Stimulated activated naive B cell treated with anti-CD40 and anti-IgM and Interleukin-4, amounts not matched to agents 10 μg/mL and 1 μg/mL and 100 μg/mL, for 72 hours (primary cell): ENCODE measurements around the gene FBXO3.

ENCODE experiments used
- ATAC-seq, 2 donors: fragments of 150-1000 bp; cut with Tn5 transposase; replicated peaks; 2 replicates each; pipeline ENCODE4 v1.10.0; 2021; ENCODE audit warnings: moderate library complexity in 1 of 2
- DNase-seq: peaks from one replicate; pipeline ENCODE4 v3.0.0; 2021
- H3K27ac Mint-ChIP-seq: one replicate; pipeline ENCODE4 v1.8.0; 2022; ENCODE audit warnings: mild to moderate bottlenecking, mixed read lengths
- H3K27me3 Mint-ChIP-seq, 2 donors: one replicate each; pipeline ENCODE4 v1.8.0; 2022; ENCODE audit warnings: mixed read lengths in 2 of 2
- H3K36me3 Mint-ChIP-seq, 2 donors: one replicate each; pipeline ENCODE4 v1.8.0; 2022; ENCODE audit warnings: mixed read lengths in 2 of 2, mild to moderate bottlenecking in 1 of 2
- H3K4me1 Mint-ChIP-seq, 2 donors: one replicate each; pipeline ENCODE4 v1.8.0; 2022; ENCODE audit warnings: mixed read lengths in 2 of 2, mild to moderate bottlenecking in 1 of 2
- H3K4me3 Mint-ChIP-seq, 2 donors: one replicate each; pipeline ENCODE4 v1.8.0; 2022; ENCODE audit warnings: mild to moderate bottlenecking in 2 of 2, mixed read lengths in 2 of 2, moderate library complexity in 1 of 2
- H3K9me3 Mint-ChIP-seq, 2 donors: one replicate each; pipeline ENCODE4 v1.8.0; 2022; ENCODE audit warnings: mixed read lengths in 2 of 2, mild to moderate bottlenecking in 1 of 2

Gene FBXO3

DNA sequence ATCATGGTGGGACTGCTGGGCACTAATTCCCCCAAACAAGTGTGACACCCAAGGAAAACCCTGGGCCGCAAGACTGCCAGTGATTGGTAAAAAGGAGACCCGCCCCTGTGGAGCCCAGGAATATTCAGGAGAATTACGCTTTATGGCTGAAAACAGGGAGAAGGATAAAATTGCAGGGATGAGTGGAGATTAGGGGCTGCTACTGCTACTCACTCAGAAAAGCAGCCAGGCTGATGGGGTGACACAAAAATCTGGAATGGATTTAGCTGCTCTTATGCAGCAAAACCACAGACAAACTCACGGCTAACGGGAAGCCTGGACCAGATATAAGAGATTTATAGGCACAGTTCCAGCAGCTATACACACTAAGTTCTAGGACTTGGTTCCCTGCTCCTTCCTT, 4.4 kb upstream of the FBXO3 start:
- H3K27me3 Mint-ChIP-seq, result peaks cover 43 to 47% of the 10 kb centered on the region in 2 donors
- H3K4me1 Mint-ChIP-seq, result peaks cover 7 to 19% of the 10 kb centered on the region in 2 donors
- no peaks in the 10 kb centered on the region for H3K9me3 Mint-ChIP-seq
- peaks cover 0 to 3% of the 10 kb centered on the region in 2 donors for H3K36me3 Mint-ChIP-seq
- no peak overlapping the region for H3K4me3 Mint-ChIP-seq
- no peak overlapping the region for H3K27ac Mint-ChIP-seq
- ATAC-seq (no peak), DNase-seq (no peak)

DNA sequence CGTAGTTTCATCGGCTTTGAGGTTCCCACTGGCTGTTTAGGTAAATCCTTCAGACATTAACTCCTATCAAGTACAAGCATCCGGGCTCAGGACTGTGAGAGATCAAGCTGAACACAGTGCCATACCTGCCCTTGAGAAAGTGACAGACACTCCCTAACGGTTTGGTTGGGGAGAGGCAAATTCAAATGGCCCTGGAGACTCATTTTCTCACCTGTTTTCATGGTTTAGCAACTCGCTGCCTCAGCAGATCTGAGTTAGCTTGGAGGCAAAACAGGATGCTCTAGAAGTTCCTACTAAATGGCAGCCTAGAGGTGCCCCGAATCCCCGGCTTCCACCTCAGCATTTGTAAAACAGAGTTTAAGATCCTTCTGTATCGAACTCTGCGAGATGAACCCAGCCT, 3.6 kb upstream of the FBXO3 start:
- ATAC-seq, result no peak
- Mint-ChIP-seq H3K36me3 (peaks cover 0 to 3% of the 10 kb centered on the region in 2 donors), H3K4me3 (no peak overlapping the region), H3K4me1 (peaks cover 7 to 27% of the 10 kb centered on the region in 2 donors), H3K27ac (no peak overlapping the region), H3K9me3 (no peaks in the 10 kb centered on the region), H3K27me3 (peaks cover 38 to 46% of the 10 kb centered on the region in 2 donors)
- DNase-seq, result no peak

DNA sequence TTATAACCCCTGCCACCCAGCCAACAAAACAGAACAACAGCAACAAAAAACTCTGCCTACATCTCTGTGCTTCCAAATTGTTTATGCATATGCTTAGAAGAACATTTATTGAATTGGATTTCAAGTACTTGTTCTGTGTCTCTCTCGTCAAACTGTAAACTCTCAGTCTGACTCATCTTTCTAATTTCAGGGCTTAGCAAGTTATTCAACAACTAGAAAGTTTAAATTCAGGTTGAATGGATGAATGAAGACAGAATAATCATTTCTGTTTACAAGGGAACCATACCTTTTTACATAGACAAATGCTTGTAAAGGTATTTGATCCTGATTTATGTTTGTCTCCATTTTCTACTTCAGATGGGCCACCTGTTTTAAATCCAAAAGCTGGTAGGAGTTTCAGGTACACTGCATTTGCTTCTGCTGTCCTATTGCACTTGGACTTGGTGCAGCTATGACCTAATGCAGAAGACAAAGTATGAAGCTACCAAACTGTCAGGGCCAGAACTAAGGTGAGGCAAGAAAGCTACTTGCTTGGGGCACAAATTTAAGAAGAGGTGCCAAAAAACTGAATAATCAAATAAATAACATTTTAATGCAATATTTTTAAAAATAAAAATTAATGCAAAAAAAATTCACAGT, 1.6 kb upstream of the FBXO3 start:
- H3K27me3 Mint-ChIP-seq, result peaks cover 33 to 43% of the 10 kb centered on the region in 2 donors
- no peak for ATAC-seq
- no peak for DNase-seq
- no peaks in the 10 kb centered on the region for H3K9me3 Mint-ChIP-seq
- H3K4me1 Mint-ChIP-seq, result peaks cover 16 to 36% of the 10 kb centered on the region in 2 donors
- no peak overlapping the region for H3K27ac Mint-ChIP-seq
- peak overlapping the region; percentile 53 to 98 for H3K4me3 Mint-ChIP-seq
- peaks cover 0 to 3% of the 10 kb centered on the region in 2 donors for H3K36me3 Mint-ChIP-seq

- no peaks in the 10 kb centered on the region for H3K9me3 Mint-ChIP-seq
- no peak for DNase-seq
- peaks cover 33 to 41% of the 10 kb centered on the region in 2 donors for H3K27me3 Mint-ChIP-seq
- H3K4me1 Mint-ChIP-seq, result peaks cover 16 to 36% of the 10 kb centered on the region in 2 donors
- H3K36me3 Mint-ChIP-seq, result peaks cover under 1 to 3% of the 10 kb centered on the region in 2 donors
- H3K4me3 Mint-ChIP-seq, result peak overlapping the region; percentile 97 to 98
- ATAC-seq, result no peak
- H3K27ac Mint-ChIP-seq, result no peak overlapping the region
These were observed 1.1 kb upstream of the FBXO3 start for GRCh38 chr11:33775467-33775807.

- Mint-ChIP-seq H3K4me1 (peaks cover 20 to 36% of the 10 kb centered on the region in 2 donors), H3K9me3 (no peaks in the 10 kb centered on the region), H3K27me3 (peaks cover 27 to 36% of the 10 kb centered on the region in 2 donors), H3K36me3 (peaks cover 5 to 7% of the 10 kb centered on the region in 2 donors), H3K4me3 (peak overlapping the region; percentile 97 to 98), H3K27ac (peak overlapping the region; percentile 1)
- ATAC-seq, result peak; percentile 3 to 5
- no peak for DNase-seq
These were observed 581 bp upstream of the FBXO3 start for GRCh38 chr11:33774736-33775466.

DNA sequence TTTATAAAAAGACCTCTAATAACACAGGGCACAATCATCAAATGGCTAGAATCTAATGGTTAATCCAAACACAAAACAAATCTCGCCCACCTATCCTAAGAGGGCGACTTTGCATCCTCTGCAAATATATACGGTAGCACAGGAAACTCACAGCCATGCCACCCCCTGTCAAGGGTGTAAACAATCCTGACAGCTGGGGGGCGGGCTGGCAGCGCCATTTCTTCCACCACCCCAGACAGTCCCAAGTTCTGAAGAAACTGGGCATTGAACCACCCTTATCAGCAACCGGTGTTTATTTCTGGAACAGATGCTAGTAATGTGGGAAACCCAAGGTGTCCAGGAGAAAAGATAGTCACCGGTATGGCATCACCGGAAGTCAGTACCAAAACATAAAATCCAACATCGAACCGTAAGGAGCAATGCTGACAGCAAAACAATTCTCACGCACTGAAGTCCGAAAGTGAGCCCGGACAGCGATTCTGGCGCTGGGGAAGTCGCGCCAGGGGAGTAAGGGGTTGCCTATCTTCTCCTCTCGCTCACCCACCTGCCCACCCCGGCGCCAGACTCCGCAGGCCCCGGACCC, 825 bp downstream of the FBXO3 start:
- Mint-ChIP-seq H3K27me3 (peaks cover 18 to 22% of the 10 kb centered on the region in 2 donors), H3K27ac (peak overlapping the region; percentile 96), H3K9me3 (no peaks in the 10 kb centered on the region), H3K4me3 (peak overlapping the region; percentile 97 to 98), H3K4me1 (peaks cover 20 to 36% of the 10 kb centered on the region in 2 donors), H3K36me3 (peaks cover 10% of the 10 kb centered on the region in 2 donors)
- DNase-seq (no peak), ATAC-seq (peak; percentile 49 to 52)

DNA sequence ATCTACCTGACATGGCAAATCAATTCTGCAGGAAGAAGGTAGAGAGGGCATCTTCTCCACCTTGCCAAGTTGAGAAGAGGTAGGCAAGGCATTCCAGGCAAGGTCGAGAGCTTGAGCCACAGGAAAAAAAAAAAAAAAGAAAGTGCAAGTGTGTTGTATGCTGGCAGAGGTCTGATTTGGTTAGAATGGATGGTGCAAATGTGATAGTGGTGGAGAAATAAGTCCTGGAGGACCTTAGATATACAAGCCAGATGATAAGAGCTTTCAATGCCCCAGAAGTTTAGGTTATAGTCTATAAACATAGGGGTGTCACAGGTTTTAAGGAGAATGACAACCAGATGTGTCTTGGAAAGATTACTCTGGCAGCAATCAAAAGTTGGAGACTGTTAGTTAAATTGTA, 1.4 kb downstream of the FBXO3 start:
- peaks cover 13 to 15% of the 10 kb centered on the region in 2 donors for H3K27me3 Mint-ChIP-seq
- peaks cover 10 to 11% of the 10 kb centered on the region in 2 donors for H3K36me3 Mint-ChIP-seq
- no peak overlapping the region for H3K27ac Mint-ChIP-seq
- DNase-seq (no peak), ATAC-seq (no peak)
- H3K9me3 Mint-ChIP-seq, result no peaks in the 10 kb centered on the region
- peaks cover 20 to 36% of the 10 kb centered on the region in 2 donors for H3K4me1 Mint-ChIP-seq
- H3K4me3 Mint-ChIP-seq, result peak overlapping the region; percentile 61

DNA sequence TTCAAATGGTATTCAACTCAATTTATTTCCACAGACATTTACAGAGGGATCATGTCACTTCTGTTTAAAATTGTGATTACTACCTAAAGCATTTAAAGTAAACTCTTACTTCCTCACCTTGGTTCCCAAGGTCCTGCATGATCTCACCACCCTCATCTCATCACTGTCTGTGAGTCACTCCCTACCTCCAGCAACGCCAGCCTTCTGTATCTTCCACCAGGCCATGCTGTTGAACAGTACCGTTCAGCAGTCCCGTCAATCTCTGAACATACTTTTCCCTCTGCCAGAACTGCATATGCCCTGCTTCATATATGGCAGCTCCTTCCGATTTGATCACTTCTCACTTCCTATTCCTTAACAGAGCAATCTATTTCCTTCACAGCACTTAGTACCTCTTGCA, 2.0 kb downstream of the FBXO3 start:
- Mint-ChIP-seq H3K4me1 (peaks cover 20 to 36% of the 10 kb centered on the region in 2 donors), H3K27me3 (peaks cover 13 to 15% of the 10 kb centered on the region in 2 donors), H3K4me3 (no peak overlapping the region), H3K9me3 (no peaks in the 10 kb centered on the region), H3K27ac (no peak overlapping the region), H3K36me3 (peaks cover 13% of the 10 kb centered on the region in 2 donors)
- ATAC-seq (no peak), DNase-seq (no peak)

GRCh38 chr11:33770236-33770635, 4.1 kb downstream of the FBXO3 start:
- H3K27ac Mint-ChIP-seq, result no peak overlapping the region
- no peak overlapping the region for H3K4me3 Mint-ChIP-seq
- H3K27me3 Mint-ChIP-seq, result peaks cover 1 to 2% of the 10 kb centered on the region in 2 donors
- no peaks in the 10 kb centered on the region for H3K9me3 Mint-ChIP-seq
- ATAC-seq, result no peak
- H3K36me3 Mint-ChIP-seq, result peaks cover 24 to 25% of the 10 kb centered on the region in 2 donors
- H3K4me1 Mint-ChIP-seq, result peaks cover 17 to 28% of the 10 kb centered on the region in 2 donors
- DNase-seq, result no peak

DNA sequence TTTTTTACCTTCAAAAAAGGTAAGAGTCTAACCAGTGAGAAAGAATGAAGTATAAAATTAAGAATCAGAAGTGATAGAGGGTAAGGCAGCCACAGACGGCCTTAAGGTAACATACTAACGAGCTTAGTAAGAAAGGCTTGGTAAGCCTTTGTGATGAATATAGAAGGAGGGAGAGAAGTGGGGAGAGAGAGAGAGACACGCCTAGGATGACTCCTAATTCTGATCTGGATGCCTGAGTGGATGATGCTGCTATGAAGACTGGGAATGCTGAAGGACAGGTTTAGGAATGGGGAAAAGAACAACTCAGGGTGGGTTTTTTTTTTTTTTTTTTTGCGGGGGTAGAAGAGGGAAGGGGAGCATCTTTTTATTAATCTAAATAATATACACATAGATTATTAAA, 4.8 kb downstream of the FBXO3 start:
- no peak for DNase-seq
- no peak overlapping the region for H3K4me3 Mint-ChIP-seq
- H3K36me3 Mint-ChIP-seq, result peaks cover 29 to 31% of the 10 kb centered on the region in 2 donors
- no peak for ATAC-seq
- peaks cover 14 to 21% of the 10 kb centered on the region in 2 donors for H3K4me1 Mint-ChIP-seq
- H3K9me3 Mint-ChIP-seq, result no peaks in the 10 kb centered on the region
- no peaks in the 10 kb centered on the region for H3K27me3 Mint-ChIP-seq
- H3K27ac Mint-ChIP-seq, result no peak overlapping the region

- DNase-seq (no peak), ATAC-seq (no peak)
- Mint-ChIP-seq H3K27ac (no peak overlapping the region), H3K4me3 (no peak overlapping the region), H3K36me3 (peaks cover 38 to 48% of the 10 kb centered on the region in 2 donors), H3K27me3 (no peaks in the 10 kb centered on the region), H3K9me3 (no peaks in the 10 kb centered on the region), H3K4me1 (peaks cover 6 to 10% of the 10 kb centered on the region in 2 donors)
These were observed 6.7 kb downstream of the FBXO3 start for GRCh38 chr11:33767624-33768023.

DNA sequence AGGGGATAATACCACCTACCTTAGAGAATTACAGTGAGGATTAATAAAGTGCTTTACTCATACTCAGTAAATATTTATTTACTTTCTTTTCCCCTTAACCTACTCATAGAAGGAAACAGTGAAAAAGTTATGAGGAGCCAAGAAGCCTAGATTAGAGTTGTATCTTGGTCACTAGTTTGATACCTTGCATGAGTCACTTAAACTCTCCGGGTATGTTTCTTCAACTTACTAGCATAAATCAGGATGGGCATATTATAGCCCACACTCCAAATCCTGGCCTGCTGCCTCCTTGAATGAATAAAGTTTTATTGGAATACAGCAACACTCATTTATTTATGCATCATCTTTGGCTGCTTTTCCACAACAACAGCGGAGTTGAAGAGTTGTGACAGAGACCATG, 8.2 kb downstream of the FBXO3 start:
- H3K4me3 Mint-ChIP-seq, result no peak overlapping the region
- DNase-seq, result no peak
- no peak for ATAC-seq
- peaks cover 6 to 7% of the 10 kb centered on the region in 2 donors for H3K4me1 Mint-ChIP-seq
- no peaks in the 10 kb centered on the region for H3K9me3 Mint-ChIP-seq
- peaks cover 43 to 51% of the 10 kb centered on the region in 2 donors for H3K36me3 Mint-ChIP-seq
- H3K27ac Mint-ChIP-seq, result no peak overlapping the region
- H3K27me3 Mint-ChIP-seq, result no peaks in the 10 kb centered on the region

DNA sequence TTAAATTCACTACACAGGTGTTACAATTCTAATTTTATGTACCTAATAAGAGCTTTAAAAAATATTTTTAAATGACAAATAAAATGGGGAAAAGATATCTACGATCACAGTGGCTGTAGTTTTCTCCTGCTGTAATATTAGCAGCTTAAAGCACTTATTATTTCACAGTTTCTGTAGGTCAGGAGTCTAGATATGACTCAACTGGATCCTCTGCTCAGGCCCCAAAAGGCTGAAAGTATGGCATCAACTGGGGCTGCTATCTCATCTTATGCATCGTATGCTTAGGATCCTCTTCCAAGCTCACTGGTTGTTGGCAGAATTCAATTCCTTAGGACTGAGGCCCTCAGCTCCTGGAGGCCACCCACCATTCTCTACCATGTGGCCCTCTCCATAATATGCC, 12.8 kb downstream of the FBXO3 start:
- ATAC-seq, result peak in 1 of 2 donors; percentile 43
- Mint-ChIP-seq H3K27ac (no peak overlapping the region), H3K27me3 (no peaks in the 10 kb centered on the region), H3K4me3 (no peak overlapping the region), H3K4me1 (peaks cover 2 to 7% of the 10 kb centered on the region in 2 donors), H3K36me3 (peaks cover 45 to 51% of the 10 kb centered on the region in 2 donors), H3K9me3 (no peaks in the 10 kb centered on the region)
- DNase-seq, result no peak

DNA sequence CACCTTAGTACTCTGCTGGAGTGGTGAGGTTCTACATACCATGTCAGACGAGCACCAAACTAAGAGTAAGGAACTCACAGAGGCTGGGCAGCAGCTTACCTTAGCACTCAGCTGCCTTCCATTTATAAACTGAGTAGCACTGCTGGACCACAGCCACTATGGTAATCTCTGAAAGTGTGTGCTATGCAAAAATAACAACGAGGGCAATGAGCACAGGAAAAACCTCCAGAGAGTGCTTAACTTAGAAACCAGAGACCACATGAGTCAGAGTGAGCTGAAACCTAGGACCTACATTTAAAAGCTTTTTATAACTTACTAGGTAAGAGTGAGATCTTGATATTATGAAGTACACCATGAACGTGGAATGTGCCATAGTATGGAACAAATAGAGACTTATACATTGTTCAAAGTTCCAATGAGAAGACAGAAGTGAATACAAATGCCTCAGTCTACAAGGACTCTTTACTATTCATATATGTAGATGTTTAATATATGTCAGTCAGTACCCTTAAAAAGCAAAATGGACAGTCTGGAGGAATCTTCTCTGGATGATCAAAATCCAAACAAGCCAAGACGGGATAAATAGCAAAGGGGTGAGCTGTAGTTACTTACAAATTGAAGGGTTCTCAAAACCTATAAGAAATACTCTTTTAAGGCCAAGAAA, 20.9 kb downstream of the FBXO3 start:
- Mint-ChIP-seq H3K4me3 (no peak overlapping the region), H3K9me3 (no peaks in the 10 kb centered on the region), H3K4me1 (peaks cover 6 to 7% of the 10 kb centered on the region in 2 donors), H3K27me3 (no peaks in the 10 kb centered on the region), H3K36me3 (peaks cover 11 to 15% of the 10 kb centered on the region in 2 donors), H3K27ac (peak overlapping the region; percentile 33)
- no peak for DNase-seq
- ATAC-seq, result peak; percentile 68 to 86
